G401 (cell line): ENCODE data around the gene ETV3L. TPM values are rescaled to one million over a fixed set of nuclear protein-coding genes. Genes with fewer than 3 reads are reported as not detected.

Experiments used
- total RNA-seq: library from RNA; depleted of rRNA; stranded (reverse); fragments of >200 nt; shearing (Covaris generic); gene quantifications from 2 replicates; pipeline ENCODE4 v1.2.3, GENCODE V29; 2014; rRNA removed

The ETV3L gene
- total RNA-seq, 1 experiment from 2014 or later = not detected

Other genes starting within 250 kb of the ETV3L start
- gene INSRR, start 240.7 kb downstream of the ETV3L start, total RNA-seq = not detected in 2 replicates
- gene NTRK1, start 238.9 kb downstream of the ETV3L start, total RNA-seq = 0.81 and 1.2 TPM in 2 replicates
- gene PEAR1, start 206.1 kb downstream of the ETV3L start, total RNA-seq = 6.6 and 7.1 TPM in 2 replicates
- not detected in 2 replicates for gene LRRC71, start 179.2 kb downstream of the ETV3L start, total RNA-seq
- 20.3 and 23.1 TPM in 2 replicates for gene ARHGEF11, start 54.1 kb downstream of the ETV3L start, total RNA-seq
- gene ETV3, start 38.6 kb upstream of the ETV3L start, total RNA-seq = 6.5 and 9.8 TPM in 2 replicates